Ovary (tissue), 9 donors: ENCODE results near the gene ARFGAP3. TPM values are rescaled to one million over a fixed set of nuclear protein-coding genes. Genes with fewer than 3 reads are reported as not detected.

Source experiments
- DNase-seq, 5 donors: peaks; one replicate each; pipeline ENCODE4 v3.0.0-alpha.2; 2019 to 2020
- H3K27ac ChIP-seq, 2 donors: fragments of 200-600 bp; one replicate each; pipeline versions ENCODE4 v1.5.1 to v1.8.0; 2019 to 2022
- H3K27me3 ChIP-seq: fragments of 200-600 bp; one replicate; pipeline ENCODE4 v1.8.0; 2022
- H3K36me3 ChIP-seq: fragments of 200-600 bp; sonication (generic); one replicate; pipeline ENCODE4 v1.5.1; 2019
- H3K4me1 ChIP-seq: one replicate; pipeline ENCODE4 v1.8.1; 2013; ENCODE audit warnings: mild to moderate bottlenecking, moderate library complexity; ENCODE audit not compliant: insufficient read depth
- H3K4me3 ChIP-seq: fragments of 200-600 bp; sonication (generic); one replicate; pipeline ENCODE4 v1.5.1; 2017
- H3K9me3 ChIP-seq, 2 donors: fragments of 200-600 bp in 1 of 2; sonication (generic) in 1 of 2; one replicate each; pipeline versions ENCODE4 v1.5.1 to v1.8.1; 2013 to 2019; ENCODE audit warnings: mild to moderate bottlenecking in 1 of 2, moderate library complexity in 1 of 2
- EP300 ChIP-seq: sonication (generic); formaldehyde crosslinking; IDR thresholded peaks from one replicate; pipeline ENCODE4 v1.6.1; 2017; ENCODE audit warnings: antibody characterized with exemption
- POLR2A ChIP-seq: fragments of 450-650 bp; IDR thresholded peaks from one replicate; pipeline ENCODE4 v1.6.1; 2017; ENCODE audit warnings: antibody characterized with exemption, mild to moderate bottlenecking, moderate library complexity
- WGBS, 3 donors: extraction: QIAGEN DNeasy Blood & Tissue Kit in 1 of 3; methylation state at CpG; one replicate each; pipeline versions ENCODE4 v1.1.5 to v1.1.7; 2013 to 2017; 5-methylcytosine and 5-hydroxymethylcytosine counted together
- intact Hi-C, 4 donors: fragments of 100-400 bp; cut with DNase I; formaldehyde crosslinking; loops; one replicate each; pipeline versions ENCODE4 v1.11.0 to v1.15.1; 2022 to 2023
- polyA plus RNA-seq, 2 donors: library from polyadenylated mRNA; stranded (reverse); fragments of 200-250 nt in 1 of 2; fragments of 350-450 nt in 1 of 2; fragmentation: Illumina TruSeq in 1 of 2; extraction: RNeasy Lipid Tissue Mini Kit (QIAGEN cat#74804) in 1 of 2; gene quantifications; one replicate each; pipeline ENCODE4 v1.2.3, GENCODE V29; 2013 to 2014
- total RNA-seq, 7 donors: library from RNA; depleted of rRNA in 2 of 7; stranded (reverse); fragments of >200 nt in 2 of 7; fragmentation: NEBNext Ultra II Directional in 3 of 7; extraction: Animal tissue kit (Norgen Biotek cat#: 25700) in 3 of 7; gene quantifications; one replicate each; pipeline versions ENCODE4 v1.1.0 to v1.2.4, GENCODE V29; 2016 to 2023
- TF ChIP-seq, protein P1 (sequence below), 3 donors: fragments of 450-650 bp in 2 of 3; fragments of 200-600 bp in 1 of 3; IDR thresholded peaks; one replicate each; pipeline versions ENCODE4 v1.5.1 to v1.8.0; 2016 to 2022; ENCODE audit warnings: antibody characterized with exemption in 3 of 3, mild to moderate bottlenecking in 1 of 3
- donor health status: DM: no; HTN: no; CAD: no; lungs with moderate emphysema.
- donor health status: DM: no; HTN: no; CAD: no.
- donor health status: Bipolar disorder and iron deficiency.
- donor health status: DM: yes; HTN: yes; CAD: no.
- donor health status: DM: no; HTN: no; CAD: no.
- donor health status: DM: yes; HTN: yes; CAD: no.

Gene ARFGAP3
- total and polyA plus RNA-seq, 9 donors: 21.6 to 47.8 (median 39.2) TPM

DNA sequence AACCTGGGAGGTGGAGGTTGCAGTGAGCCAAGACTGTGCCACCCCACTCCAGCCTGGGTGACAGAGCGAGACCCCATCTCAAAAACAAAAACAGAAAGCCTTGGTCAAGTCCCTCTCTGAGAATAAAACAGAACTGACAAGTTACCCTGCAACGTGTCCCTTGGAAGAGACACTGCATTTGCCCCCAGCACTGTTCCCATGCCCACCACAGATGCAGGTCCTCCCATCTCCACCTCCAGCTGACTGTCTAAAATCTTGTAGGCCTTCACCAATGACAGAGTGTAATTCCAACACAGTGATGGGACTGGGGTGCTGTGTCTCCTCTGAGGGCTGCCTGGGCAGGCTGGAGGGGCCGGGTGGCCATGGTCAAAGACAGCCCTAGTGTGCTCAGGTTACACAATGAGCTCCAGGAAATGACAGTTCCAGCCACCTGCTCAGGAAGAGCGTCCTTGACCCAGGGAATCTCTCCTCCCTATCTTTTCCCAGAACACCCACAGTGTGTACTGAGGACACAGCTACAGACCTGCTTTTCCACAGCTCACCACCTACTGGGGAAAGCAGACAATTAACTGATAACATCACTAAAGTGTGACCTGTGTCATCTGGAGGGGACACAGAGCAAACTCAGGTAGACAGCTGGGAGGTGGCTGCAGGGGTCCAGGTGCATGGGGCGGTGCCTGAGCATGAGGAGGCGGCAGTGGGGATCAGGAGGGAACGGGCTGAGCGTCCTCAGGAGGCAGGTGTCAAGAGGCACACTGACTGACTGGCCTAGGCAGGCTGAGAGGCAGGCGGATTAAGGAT is 56.4 kb downstream of the ARFGAP3 start:
- H3K9me3 ChIP-seq: no peaks in the 10 kb centered on the region
- DNase-seq: no peak
- H3K27ac ChIP-seq: no peak overlapping the region
- 92 to 93% (median 92%) methylated on average over 9 of the region's 9 CpGs for WGBS, 3 donors
- H3K36me3 ChIP-seq: no peaks in the 10 kb centered on the region
- intact Hi-C loops: no loop called here
- no peaks in the 10 kb centered on the region for H3K4me1 ChIP-seq
- H3K4me3 ChIP-seq: no peak overlapping the region
- no peak for TF ChIP-seq POLR2A
- no peak for TF ChIP-seq EP300
- TF ChIP-seq, protein P1, sequence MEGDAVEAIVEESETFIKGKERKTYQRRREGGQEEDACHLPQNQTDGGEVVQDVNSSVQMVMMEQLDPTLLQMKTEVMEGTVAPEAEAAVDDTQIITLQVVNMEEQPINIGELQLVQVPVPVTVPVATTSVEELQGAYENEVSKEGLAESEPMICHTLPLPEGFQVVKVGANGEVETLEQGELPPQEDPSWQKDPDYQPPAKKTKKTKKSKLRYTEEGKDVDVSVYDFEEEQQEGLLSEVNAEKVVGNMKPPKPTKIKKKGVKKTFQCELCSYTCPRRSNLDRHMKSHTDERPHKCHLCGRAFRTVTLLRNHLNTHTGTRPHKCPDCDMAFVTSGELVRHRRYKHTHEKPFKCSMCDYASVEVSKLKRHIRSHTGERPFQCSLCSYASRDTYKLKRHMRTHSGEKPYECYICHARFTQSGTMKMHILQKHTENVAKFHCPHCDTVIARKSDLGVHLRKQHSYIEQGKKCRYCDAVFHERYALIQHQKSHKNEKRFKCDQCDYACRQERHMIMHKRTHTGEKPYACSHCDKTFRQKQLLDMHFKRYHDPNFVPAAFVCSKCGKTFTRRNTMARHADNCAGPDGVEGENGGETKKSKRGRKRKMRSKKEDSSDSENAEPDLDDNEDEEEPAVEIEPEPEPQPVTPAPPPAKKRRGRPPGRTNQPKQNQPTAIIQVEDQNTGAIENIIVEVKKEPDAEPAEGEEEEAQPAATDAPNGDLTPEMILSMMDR (IDR thresholded peaks at IDR 0.05): no peak
- H3K27me3 ChIP-seq: no peaks in the 10 kb centered on the region

DNA sequence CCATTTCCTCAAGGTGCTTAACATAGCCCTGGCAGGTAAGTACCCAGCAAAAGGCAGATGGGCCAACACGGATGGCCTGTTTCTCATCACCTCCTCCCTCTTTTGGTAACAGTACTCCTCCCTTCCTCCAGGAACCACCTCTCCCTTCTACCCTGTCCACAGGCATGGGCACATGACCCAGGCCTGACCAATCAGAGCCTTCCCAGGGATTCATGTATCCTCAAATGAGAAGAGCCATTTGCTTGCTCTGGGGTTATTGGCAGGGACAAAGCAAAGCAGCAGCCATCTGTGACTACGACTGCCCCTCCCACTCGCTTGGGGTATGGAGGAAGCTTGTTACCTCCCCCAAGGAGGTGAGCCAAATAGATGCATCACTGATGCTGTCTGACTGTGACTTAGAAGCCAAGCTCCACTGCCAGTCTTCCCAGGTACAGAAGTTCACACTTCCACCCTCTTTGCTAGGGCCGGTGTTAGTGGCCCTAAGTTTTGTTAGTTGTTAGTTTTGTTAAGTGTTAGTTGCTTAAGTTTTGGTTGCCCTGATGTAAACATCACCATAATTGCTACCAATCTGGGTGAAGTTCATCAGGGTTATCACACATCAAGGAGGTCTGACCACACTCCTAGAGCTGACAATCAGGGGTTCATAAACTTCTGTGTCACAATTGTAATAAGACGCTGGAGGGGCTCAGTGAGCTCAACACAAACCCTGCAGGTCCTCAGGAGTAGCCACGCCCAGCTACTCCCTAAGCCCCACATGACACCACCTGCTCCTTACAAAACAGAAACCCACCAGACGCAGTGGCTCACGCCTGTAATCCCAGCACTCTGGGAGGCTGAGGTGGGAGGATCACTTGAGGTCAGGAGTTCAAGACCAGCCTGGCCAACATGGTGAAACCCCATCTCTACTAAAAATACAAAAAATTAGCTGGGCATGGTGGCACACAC is 57.3 kb downstream of the ARFGAP3 start:
- Histone ChIP-seq H3K27me3 (no peaks in the 10 kb centered on the region), H3K4me3 (no peak overlapping the region), H3K9me3 (no peaks in the 10 kb centered on the region), H3K27ac (no peak overlapping the region), H3K4me1 (no peaks in the 10 kb centered on the region), H3K36me3 (no peaks in the 10 kb centered on the region)
- 83 to 91% (median 90%) methylated on average over 8 of the region's 8 CpGs for WGBS, 3 donors
- TF ChIP-seq, protein P1 (IDR thresholded peaks at IDR 0.05): no peak
- no peak for TF ChIP-seq POLR2A
- intact Hi-C loops: no loop called here
- DNase-seq: no peak

DNA sequence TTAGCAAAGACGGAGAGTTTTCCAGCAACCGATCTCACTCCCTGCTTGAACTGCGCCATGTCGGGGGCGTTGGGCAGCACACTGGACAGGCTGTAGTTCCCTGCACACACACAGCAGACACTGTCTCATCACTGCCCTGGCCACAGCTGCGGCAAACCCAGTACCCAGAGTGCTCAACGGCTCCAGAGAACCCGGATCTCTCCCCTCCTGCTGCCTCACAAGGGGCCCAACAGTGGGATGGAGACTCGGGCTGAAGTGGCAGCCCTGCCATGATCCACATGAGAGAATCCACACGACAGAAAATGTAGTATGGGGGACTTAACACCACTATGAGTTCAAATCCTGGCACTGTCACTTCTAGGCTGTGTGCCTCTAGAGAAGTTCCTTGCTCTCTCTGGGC is 58.0 kb downstream of the ARFGAP3 start:
- Histone ChIP-seq H3K27me3 (no peaks in the 10 kb centered on the region), H3K27ac (no peak overlapping the region), H3K36me3 (no peaks in the 10 kb centered on the region), H3K4me3 (no peak overlapping the region), H3K4me1 (no peaks in the 10 kb centered on the region), H3K9me3 (no peaks in the 10 kb centered on the region)
- intact Hi-C loops: no loop called here
- WGBS, 3 donors: 90 to 98% (median 96%) methylated on average over 10 of the region's 10 CpGs
- DNase-seq: no peak
- TF ChIP-seq EP300 (no peak), POLR2A (no peak)
- TF ChIP-seq, protein P1 (IDR thresholded peaks at IDR 0.05): no peak

DNA sequence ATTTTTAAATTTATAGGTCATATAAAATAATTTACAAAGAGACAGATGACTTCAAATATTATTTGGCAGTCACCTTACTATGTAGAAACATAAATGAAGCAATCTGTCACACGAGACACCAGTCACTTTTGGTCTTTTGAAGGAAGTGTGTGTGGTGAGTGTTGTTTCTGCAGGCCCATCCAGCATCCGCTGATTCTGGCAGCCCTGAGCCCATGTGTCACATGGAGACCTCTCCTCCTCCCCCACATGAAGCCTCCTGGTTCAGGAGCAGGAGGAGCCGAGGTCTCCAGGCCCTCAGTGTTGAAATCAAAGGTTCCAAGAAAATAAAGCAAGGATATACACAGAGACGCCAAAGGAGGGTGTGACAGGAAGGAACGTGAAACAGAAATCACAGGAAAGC is 60.1 kb downstream of the ARFGAP3 start:
- Histone ChIP-seq H3K36me3 (no peaks in the 10 kb centered on the region), H3K9me3 (no peaks in the 10 kb centered on the region), H3K27me3 (no peaks in the 10 kb centered on the region), H3K4me3 (no peak overlapping the region), H3K27ac (no peak overlapping the region), H3K4me1 (peaks cover 3% of the 10 kb centered on the region)
- 41 to 48% (median 44%) methylated on average over 5 of the region's 5 CpGs for WGBS, 3 donors
- intact Hi-C loops: no loop called here
- peak in 2 of 5 donors; percentile 12 to 34 for DNase-seq
- TF ChIP-seq EP300 (no peak), POLR2A (no peak)
- TF ChIP-seq, protein P1 (IDR thresholded peaks at IDR 0.05): no peak
